SK-N-MC (cell line): ENCODE measurements around the gene ARMH2.

Experiments used
- DNase-seq: peaks from one replicate; pipeline ENCODE4 v3.0.0-alpha.2; 2011; ENCODE audit warnings: low read depth, low spot score
- H3K27ac ChIP-seq: fragments of 200-600 bp; sonication (generic); 2 replicates; pipeline ENCODE4 v1.5.1; 2016; ENCODE audit warnings: mixed run types
- H3K36me3 ChIP-seq: fragments of 200-600 bp; sonication (generic); 2 replicates; pipeline ENCODE4 v1.6.1; 2017; ENCODE audit warnings: antibody characterized with exemption, low read length, mixed read lengths; ENCODE audit not compliant: insufficient read depth
- H3K4me3 ChIP-seq: fragments of 200-600 bp; sonication (generic); 2 replicates; pipeline ENCODE4 v1.5.1; 2016
- H3K9ac ChIP-seq: fragments of 200-600 bp; sonication (generic); 2 replicates; pipeline ENCODE4 v1.8.0; 2017; ENCODE audit warnings: mixed run types, mixed read lengths; ENCODE audit not compliant: insufficient read length
- H3K9me3 ChIP-seq: fragments of 200-600 bp; sonication (generic); 2 replicates; pipeline ENCODE4 v1.6.1; 2017; ENCODE audit warnings: low read depth, mild to moderate bottlenecking, antibody characterized with exemption, low read length, moderate library complexity, mixed read lengths
- EZH2 ChIP-seq: fragments of 200-600 bp; sonication (generic); IDR thresholded peaks from one replicate; pipeline ENCODE4 v1.6.1; 2017; ENCODE audit warnings: antibody characterized with exemption
- FOXP2 ChIP-seq: optimal IDR thresholded peaks from 2 replicates; pipeline ENCODE3; 2011; ENCODE audit warnings: mild to moderate bottlenecking, moderate library complexity; ENCODE audit not compliant: insufficient read depth; ENCODE audit errors: extremely low read length, control extremely low read depth
- POLR2AphosphoS5 ChIP-seq: IDR thresholded peaks from 2 replicates; pipeline ENCODE4 v1.6.1; 2012; ENCODE audit warnings: mild to moderate bottlenecking, low read depth, low read length, borderline replicate concordance

ARMH2 gene

DNA sequence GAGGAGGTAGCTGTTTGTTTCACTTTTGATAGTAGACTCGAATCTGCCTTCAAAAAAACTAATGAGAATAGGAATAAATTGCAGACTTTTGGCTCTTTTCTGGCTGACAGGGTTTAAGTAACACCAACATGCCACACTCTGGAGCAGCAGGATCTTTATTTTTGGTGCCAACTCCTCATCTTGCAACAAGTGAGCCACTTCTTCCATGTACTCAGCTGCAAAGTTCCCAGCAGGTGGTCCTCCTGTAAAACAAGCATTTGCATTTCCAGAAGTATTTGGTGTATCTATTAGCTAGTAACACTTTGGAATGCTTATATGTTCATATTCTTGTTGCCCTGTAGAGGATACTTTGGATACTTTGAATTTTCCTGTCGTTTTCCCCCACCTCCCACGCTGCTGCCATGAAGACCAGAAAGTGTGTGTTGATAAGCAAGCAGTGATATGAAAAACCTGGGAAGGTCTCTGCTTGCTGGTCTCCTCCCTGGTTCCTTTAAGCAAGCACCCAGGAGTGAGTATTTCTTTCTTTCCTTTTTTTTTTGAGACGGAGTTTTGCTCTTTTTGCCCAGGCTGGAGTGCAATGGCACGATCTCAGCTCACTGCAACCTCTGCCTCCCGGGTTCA, 1.0 kb downstream of the ARMH2 start:
- Histone ChIP-seq H3K4me3 (peak overlapping the region; percentile 70), H3K9ac (no peak overlapping the region), H3K36me3 (no peaks in the 10 kb centered on the region), H3K27ac (peak overlapping the region; percentile 67), H3K9me3 (no peaks in the 10 kb centered on the region)
- peak; percentile 86 for DNase-seq
- TF ChIP-seq EZH2 = no peak
- no peak; the same call in 1 of the 2 replicates for TF ChIP-seq POLR2AphosphoS5

DNA sequence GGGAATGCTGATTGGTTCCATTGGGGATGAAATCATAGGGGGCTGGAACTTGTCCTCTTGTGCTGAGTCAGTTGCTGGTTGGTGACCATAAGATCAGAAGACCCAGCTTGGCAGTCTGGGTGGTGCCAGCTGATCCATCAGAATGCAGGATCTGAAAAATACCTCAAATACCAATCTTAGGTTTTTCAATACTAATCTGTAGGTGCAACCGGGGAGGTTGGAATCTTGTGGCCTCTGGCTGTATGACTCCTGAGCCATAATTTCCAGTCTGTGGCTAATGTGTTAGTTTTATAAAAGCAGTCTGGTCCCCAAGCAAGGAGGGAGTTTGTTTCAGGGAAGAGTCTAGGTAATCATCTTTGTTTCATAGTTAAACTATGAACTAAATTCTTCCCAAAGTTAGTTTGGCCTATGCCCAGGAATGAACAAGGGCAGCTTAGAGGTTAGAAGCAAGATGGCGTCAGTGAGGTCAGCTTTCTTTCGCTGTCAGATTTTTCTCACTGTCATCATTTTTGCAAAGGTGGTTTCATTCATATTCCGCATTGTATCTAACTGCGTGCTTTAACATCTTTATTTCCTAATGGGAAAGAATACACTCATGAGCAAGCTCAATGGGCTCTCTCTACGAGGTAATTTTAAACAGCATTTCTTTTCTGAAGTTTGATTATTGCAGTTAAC, 2.0 kb downstream of the ARMH2 start:
- no peak for TF ChIP-seq EZH2
- TF ChIP-seq FOXP2 = no peak
- TF ChIP-seq POLR2AphosphoS5 = no peak
- Histone ChIP-seq H3K36me3 (no peaks in the 10 kb centered on the region), H3K4me3 (peak overlapping the region; percentile 70), H3K27ac (peak overlapping the region; percentile 67), H3K9me3 (no peaks in the 10 kb centered on the region), H3K9ac (no peak overlapping the region)
- DNase-seq = no peak

DNA sequence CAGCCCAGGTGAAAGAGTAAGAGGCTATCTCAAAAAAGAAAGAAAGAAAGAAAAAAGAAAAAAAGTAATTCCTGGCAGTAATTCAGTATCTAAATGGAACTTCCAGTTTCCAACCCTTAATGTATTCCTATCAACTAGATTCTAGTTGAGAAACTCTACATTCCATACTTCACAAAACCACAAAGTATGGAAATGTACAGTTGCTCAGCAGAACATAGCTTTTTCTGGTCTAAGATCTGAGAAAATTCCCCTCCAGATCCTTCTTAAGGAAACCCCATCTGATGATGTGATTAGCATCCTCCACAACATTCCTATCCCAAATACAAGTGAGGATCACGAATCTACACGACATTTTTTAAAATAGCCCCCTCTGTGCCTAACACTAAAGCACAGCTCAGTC, 3.6 kb downstream of the ARMH2 start:
- H3K9ac ChIP-seq = no peak overlapping the region
- no peaks in the 10 kb centered on the region for H3K36me3 ChIP-seq
- H3K4me3 ChIP-seq = no peak overlapping the region
- no peak for DNase-seq
- H3K9me3 ChIP-seq = no peaks in the 10 kb centered on the region
- peak overlapping the region; percentile 49; the same call in 1 of the 2 replicates for H3K27ac ChIP-seq
- no peak for TF ChIP-seq POLR2AphosphoS5
- TF ChIP-seq EZH2 = no peak

DNA sequence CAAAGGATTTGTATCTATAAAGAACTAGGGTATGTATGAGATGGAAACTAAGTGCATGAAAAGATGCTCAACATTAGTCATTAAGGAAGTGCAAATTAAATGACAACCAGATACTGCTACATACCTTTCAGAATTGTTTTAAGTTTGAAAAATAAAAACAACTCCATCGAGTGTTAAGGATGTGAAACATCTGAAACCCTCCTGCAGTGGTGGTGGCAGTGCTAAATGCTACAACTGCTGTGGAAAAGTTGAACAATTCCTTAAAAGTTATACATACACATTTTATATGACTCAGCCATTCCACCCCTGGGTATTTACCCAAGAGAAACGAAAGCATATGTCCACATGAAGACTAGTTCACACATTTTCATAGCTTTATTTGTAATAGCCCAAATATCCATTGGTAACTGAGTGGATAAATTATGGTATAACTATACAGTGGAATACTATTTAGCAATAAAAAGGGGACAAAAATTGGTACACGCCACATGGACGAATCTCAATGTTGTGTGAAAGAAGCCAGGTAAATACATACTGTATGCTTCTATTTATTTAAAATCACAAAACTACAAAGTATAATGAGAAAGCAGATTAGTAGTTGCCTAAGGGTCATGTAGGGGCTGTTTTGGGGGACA, 10.6 kb downstream of the ARMH2 start:
- Histone ChIP-seq H3K9ac (no peak overlapping the region), H3K36me3 (peaks cover 53% of the 10 kb centered on the region), H3K4me3 (no peak overlapping the region), H3K27ac (no peak overlapping the region), H3K9me3 (no peaks in the 10 kb centered on the region)
- TF ChIP-seq FOXP2 (no peak), EZH2 (no peak), POLR2AphosphoS5 (no peak)
- DNase-seq = no peak

DNA sequence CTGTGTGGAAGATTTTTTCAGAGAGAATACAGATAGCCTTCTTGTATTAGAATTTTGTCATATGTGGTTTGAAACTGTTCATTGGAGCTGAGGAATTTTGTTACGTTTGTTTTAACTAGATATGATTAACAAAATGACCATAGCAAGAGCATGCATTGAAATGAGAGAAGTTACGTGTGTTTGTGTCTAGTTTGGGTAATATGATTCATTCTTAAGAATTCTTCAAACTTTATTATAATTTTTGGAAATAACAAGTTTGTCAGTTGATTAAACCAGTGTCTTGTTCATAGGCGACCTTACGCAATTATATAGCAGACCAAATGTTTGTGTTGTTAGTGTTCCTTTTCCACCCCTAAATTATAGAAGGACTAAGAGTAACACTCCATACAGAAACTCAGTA, 18.5 kb downstream of the ARMH2 start:
- H3K9me3 ChIP-seq = no peaks in the 10 kb centered on the region
- no peak overlapping the region for H3K4me3 ChIP-seq
- peaks cover 72% of the 10 kb centered on the region for H3K36me3 ChIP-seq
- no peak for TF ChIP-seq FOXP2
- no peak for TF ChIP-seq EZH2
- TF ChIP-seq POLR2AphosphoS5 = no peak
- no peak for DNase-seq
- no peak overlapping the region for H3K9ac ChIP-seq
- H3K27ac ChIP-seq = no peak overlapping the region

- Histone ChIP-seq H3K4me3 (no peak overlapping the region), H3K27ac (no peak overlapping the region), H3K9ac (no peak overlapping the region), H3K36me3 (peaks cover 65% of the 10 kb centered on the region), H3K9me3 (no peaks in the 10 kb centered on the region)
- no peak for DNase-seq
- TF ChIP-seq EZH2 = no peak
- no peak for TF ChIP-seq FOXP2
- no peak for TF ChIP-seq POLR2AphosphoS5
These were observed 19.2 kb downstream of the ARMH2 start for GRCh38 chr6:24779416-24780016.

- H3K9ac ChIP-seq = peak overlapping the region; percentile 26
- DNase-seq = no peak
- no peaks in the 10 kb centered on the region for H3K9me3 ChIP-seq
- no peak overlapping the region for H3K4me3 ChIP-seq
- H3K36me3 ChIP-seq = peaks cover 59% of the 10 kb centered on the region
- H3K27ac ChIP-seq = no peak overlapping the region
- TF ChIP-seq EZH2 = no peak
- TF ChIP-seq FOXP2 = no peak
- no peak for TF ChIP-seq POLR2AphosphoS5
These were observed 19.8 kb downstream of the ARMH2 start for GRCh38 chr6:24778878-24779277.

- H3K9ac ChIP-seq = no peak overlapping the region
- H3K36me3 ChIP-seq = peaks cover 53% of the 10 kb centered on the region
- H3K27ac ChIP-seq = no peak overlapping the region
- H3K4me3 ChIP-seq = peak overlapping the region; percentile 98; the same call in 1 of the 2 replicates
- DNase-seq = no peak
- H3K9me3 ChIP-seq = no peaks in the 10 kb centered on the region
- no peak for TF ChIP-seq EZH2
- no peak for TF ChIP-seq FOXP2
- TF ChIP-seq POLR2AphosphoS5 = no peak
These were observed 20.6 kb downstream of the ARMH2 start for GRCh38 chr6:24778121-24778520.
